LNCAP (cell line): ENCODE measurements around the gene SIT1.
A peak's percentile ranks its signal among the peaks of the same experiment; 100 is the strongest.

ENCODE experiments used
- TF ChIP-seq, protein P1 (sequence below): fragments of 450-650 bp; IDR thresholded peaks from 2 replicates; pipeline ENCODE4 v1.5.1; 2017; ENCODE audit warnings: mild to moderate bottlenecking

The SIT1 gene, protein sequence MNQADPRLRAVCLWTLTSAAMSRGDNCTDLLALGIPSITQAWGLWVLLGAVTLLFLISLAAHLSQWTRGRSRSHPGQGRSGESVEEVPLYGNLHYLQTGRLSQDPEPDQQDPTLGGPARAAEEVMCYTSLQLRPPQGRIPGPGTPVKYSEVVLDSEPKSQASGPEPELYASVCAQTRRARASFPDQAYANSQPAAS

DNA sequence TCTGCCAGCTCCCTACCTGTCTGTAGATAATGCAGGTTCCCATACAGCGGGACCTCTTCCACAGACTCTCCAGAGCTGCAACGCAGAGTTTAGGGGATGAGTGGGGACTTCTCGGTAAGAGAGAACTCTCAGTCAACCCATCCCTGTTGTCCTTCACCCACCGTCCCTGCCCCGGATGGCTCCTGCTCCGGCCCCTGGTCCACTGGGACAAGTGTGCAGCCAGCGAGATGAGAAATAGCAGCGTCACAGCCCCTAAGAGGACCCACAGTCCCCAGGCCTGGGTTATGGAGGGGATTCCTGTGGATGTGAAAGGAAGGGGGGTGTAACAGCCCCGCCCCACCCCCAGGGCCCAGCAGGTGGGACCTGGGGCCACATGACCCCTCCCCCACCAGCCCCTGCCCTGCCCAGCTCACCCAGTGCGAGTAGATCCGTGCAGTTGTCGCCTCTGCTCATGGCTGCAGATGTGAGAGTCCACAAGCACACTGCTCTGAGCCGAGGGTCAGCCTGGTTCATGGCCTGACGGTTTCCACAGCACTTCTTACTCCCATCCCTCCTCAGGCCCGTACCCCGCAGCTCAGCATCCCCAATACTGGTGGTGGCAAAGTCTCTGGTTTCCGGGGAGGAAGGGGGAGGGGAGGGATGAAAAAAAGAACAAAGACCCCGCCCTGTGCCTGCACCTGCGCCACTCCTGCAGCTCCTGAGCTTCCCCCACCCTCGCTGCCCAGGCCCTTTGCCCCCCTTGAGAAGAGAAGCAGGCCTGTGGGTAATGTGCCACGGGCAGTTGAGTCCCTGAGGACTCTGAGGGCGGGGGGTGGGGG, at the start of gene SIT1:
Gene SIT1, minus strand, starts transcription at position 591 of the 818 bp plus-strand sequence. Its CDS starts 78 bp downstream, at position 513.
- TF ChIP-seq, protein P1, sequence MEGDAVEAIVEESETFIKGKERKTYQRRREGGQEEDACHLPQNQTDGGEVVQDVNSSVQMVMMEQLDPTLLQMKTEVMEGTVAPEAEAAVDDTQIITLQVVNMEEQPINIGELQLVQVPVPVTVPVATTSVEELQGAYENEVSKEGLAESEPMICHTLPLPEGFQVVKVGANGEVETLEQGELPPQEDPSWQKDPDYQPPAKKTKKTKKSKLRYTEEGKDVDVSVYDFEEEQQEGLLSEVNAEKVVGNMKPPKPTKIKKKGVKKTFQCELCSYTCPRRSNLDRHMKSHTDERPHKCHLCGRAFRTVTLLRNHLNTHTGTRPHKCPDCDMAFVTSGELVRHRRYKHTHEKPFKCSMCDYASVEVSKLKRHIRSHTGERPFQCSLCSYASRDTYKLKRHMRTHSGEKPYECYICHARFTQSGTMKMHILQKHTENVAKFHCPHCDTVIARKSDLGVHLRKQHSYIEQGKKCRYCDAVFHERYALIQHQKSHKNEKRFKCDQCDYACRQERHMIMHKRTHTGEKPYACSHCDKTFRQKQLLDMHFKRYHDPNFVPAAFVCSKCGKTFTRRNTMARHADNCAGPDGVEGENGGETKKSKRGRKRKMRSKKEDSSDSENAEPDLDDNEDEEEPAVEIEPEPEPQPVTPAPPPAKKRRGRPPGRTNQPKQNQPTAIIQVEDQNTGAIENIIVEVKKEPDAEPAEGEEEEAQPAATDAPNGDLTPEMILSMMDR: no peak

DNA sequence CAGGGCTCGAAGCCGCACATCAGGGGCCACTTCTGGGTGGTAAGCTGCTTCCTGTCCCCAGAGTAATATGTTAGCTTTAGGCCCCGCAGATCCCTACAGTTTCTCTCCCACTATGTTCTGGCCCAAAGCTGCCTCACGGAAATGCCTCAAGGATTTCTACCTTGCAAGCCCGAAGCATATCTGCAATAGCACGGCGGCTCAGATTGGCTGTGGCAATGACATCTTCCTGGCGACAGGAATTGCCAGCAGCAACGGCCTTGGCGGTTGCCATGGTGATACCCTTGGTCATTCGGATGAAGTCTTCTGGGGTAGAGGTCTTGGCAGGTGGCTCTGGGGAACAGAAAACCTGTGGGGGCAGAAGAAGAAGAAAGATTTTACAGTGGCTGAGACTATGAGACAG, 49.3 kb upstream of the SIT1 start:
- TF ChIP-seq, protein P1: no peak

DNA sequence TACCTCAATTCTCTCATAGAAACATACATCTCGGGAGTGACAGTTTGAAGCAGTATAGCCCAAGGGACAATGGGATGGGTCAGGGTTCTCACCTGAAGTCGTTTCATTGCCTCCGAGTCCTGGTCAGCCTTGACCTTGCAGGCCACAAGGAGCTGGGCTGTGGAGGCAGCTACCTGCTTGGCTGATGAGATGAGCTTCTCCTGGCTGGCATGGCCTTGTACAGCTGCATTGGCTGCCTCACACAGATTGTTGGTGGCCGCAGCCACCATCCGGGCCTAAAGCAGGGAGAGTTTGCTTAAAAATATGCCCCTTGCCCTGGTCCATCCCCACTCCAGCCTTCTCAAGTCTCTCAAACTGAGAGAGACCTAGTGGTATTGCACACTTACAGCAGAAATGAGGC, 47.5 kb upstream of the SIT1 start:
- TF ChIP-seq, protein P1: no peak

DNA sequence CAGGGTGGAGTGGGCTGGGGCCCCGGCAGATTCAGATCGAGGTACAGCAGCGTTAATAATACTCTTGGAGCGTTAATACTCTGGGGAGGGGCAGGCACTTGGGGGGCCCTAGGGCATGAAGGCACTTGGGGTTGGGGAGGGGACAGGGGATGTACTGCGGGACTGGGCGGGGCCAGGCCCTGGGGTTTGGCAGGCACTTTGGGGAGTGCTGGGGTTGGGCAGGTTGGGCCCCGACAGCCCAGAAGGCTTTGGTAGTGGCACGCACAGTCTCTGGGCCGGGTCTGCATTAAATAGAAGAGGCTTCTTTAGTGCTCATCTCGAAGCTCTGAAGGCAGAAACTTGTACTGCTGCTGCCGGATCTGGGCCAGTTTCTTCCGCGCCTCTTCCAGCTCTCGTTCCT, 46.8 kb upstream of the SIT1 start:
- TF ChIP-seq, protein P1: no peak

DNA sequence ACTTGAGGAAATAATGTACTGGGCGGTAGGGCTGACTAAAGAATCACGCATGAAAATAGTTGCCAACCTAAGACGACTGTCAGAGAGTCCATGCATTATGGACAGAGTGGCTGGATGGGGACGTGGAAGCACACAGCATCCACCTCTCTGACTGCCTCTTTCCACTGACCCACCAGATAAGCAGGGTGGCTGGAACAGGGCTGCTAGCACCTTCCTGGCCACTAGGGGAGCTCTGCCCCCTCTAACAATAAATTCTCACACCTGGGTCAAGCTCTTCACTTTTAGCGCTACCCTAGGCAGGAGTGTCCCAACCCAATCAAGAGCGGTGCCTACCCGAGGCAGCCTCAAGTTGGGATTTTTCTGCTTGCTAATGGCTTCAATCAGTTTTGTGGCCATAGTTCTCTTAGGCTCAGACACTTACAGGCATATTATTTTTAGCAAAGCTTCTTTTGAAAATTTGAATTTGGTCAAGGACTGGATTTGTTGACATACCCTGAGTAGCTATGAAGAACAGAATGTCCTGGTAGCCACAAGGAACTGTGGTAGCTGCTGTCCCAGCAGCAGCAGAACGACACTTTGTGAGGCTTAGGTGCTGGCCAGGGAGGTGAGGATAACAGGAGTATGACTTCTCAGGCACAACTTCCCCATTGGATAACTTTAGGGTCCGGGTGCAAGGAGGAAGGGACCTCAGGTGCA, 45.9 kb upstream of the SIT1 start:
- TF ChIP-seq, protein P1: peak; percentile 95

DNA sequence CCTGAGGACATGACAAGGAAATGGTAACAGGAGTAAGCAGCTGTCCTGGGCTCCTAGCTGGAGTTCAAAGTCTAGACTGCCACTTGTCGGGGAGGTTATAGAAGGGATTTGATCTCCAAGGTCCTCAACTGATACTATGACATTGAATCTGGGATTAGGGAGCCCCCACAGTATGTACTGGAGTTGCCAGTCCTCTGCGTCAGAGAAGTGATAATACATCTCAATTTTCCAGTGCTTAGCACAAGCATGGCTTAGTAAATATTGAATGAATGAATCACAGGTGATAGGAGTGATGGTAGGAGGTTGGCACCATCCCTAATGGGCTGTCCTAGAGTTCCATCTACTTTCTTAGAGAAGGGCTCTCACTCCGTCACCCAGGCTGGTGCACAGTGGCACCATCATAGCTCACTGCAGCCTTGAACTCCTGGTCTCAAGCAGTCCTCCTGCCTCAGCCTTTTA, 45.2 kb upstream of the SIT1 start:
- TF ChIP-seq, protein P1: no peak

DNA sequence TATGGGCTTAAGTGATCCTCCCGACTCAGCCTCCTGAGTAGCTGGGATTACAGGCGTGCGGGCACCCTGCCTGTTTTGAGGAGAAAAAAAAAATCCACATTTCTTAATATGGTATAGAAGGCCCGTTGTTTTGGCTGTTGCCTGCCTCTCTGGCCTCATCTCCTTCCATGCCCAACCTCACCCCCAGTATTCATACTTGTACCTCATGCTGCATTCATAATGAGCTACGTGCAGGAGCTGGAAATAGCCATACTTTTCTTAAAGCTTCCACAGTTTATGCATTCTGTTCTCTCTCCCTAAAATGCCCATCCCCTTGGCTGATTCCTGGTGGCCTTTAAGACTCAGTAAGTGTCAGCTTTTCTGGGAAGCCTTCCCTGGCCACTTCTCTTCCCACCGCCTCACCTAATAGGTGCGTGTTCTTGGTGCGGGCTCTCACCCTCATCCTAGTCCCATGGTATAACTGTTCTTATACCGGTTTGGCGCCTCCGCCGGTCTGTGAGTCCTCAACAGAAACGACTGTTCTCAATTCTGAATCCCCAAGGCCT, 41.1 kb upstream of the SIT1 start:
- TF ChIP-seq, protein P1: no peak
